GM06990 (cell line): Measurements from ENCODE around the gene PIP4K2C.
A peak's percentile ranks its signal among the peaks of the same experiment; 100 is the strongest.

ENCODE experiments used
- DNase-seq: peaks from one replicate; pipeline ENCODE4 v3.0.0-alpha.2; 2011; ENCODE audit not compliant: insufficient read length; ENCODE audit errors: extremely low read depth
- H3K27me3 ChIP-seq: replicated peaks from 2 replicates; pipeline ENCODE4 v1.6.0; 2011; ENCODE audit warnings: low read length; ENCODE audit not compliant: control insufficient read depth, insufficient read depth
- H3K36me3 ChIP-seq: 2 replicates; pipeline ENCODE4 v1.5.1; 2011; ENCODE audit warnings: low read length; ENCODE audit not compliant: control insufficient read depth, insufficient read depth
- H3K4me3 ChIP-seq: replicated peaks from 2 replicates; pipeline ENCODE4 v1.5.1; 2011; ENCODE audit warnings: low read depth, mild to moderate bottlenecking, control low read depth, low read length
- CTCF ChIP-seq: IDR thresholded peaks from 2 replicates; pipeline ENCODE4 v1.5.1; 2011; ENCODE audit warnings: low read length, control low read depth, mild to moderate bottlenecking, inconsistent platforms; ENCODE audit not compliant: insufficient read depth, poor library complexity, severe bottlenecking

Gene PIP4K2C

GRCh38 chr12:57547288-57548012 is 43.5 kb upstream of the PIP4K2C start:
- TF ChIP-seq CTCF, result no peak
- no peak for DNase-seq
- Histone ChIP-seq H3K27me3 (no peaks in the 10 kb centered on the region), H3K36me3 (peaks cover 3% of the 10 kb centered on the region), H3K4me3 (peak overlapping the region; percentile 90)

- H3K4me3 ChIP-seq, result no peak overlapping the region
- no peaks in the 10 kb centered on the region for H3K27me3 ChIP-seq
- no peak for DNase-seq
- TF ChIP-seq CTCF, result no peak
- peaks cover 3% of the 10 kb centered on the region for H3K36me3 ChIP-seq
Observed at GRCh38 chr12:57548013-57548315, 43.0 kb upstream of the PIP4K2C start.

DNA sequence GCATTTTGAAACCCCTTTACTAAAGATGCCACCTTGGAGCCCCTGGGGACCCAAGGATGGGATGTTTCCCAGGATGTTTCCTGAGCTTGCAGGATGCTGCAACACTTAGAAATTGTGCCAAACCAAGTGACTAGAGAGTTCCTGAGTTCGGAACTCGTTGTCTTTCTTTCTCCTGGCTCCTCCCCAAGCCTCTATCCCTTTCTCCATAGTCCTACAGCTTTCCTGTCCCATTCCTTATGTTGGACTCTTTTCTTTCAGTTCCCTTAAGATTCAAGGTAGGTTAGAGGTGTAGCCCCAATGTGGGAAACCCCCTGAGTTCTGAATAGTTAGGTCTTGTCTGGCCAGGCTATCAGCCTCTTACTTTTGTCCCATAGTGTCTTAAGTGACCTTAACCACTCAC is 42.5 kb upstream of the PIP4K2C start:
- no peak overlapping the region for H3K4me3 ChIP-seq
- H3K36me3 ChIP-seq, result peaks cover 3% of the 10 kb centered on the region
- no peak for DNase-seq
- no peaks in the 10 kb centered on the region for H3K27me3 ChIP-seq
- no peak for TF ChIP-seq CTCF

DNA sequence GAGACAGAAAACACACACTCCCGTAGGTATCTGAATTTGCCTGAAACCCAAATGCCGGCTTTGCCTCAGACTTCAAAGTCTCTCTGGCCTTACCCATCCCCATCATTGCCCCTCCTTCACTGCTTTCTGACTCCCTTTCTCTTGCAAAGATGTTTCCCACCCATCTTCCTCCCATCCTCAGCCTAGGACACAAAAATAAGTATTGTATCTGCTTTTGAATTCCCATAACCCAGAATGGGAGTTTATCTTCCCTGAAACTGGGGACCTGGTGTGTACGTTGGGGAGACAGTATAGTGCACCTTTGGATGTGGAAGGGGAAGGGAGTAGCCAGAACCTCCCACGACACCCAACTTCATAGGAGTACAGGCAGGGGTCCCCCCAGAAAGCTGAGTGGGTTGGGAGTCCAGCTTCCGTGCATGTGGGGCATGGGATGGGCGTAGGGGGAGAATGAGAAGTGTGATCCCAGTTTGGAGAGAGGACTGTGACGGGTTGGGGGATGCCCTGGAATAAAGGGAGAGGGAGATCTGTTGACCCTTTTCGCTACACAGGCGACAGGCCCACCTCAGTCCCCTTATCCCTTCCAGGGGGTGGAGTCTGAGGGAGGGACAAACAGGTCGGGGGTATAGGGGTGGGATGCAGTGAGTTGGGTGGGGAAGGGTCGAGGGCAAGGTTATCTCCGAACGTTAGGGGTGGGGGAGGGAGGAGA is 41.6 kb upstream of the PIP4K2C start:
- Histone ChIP-seq H3K27me3 (no peaks in the 10 kb centered on the region), H3K4me3 (peak overlapping the region; percentile 55), H3K36me3 (peaks cover 3% of the 10 kb centered on the region)
- DNase-seq, result no peak
- TF ChIP-seq CTCF, result no peak

- H3K4me3 ChIP-seq, result peak within 1 kb of the TSS; percentile 55
- peak; percentile 61 for DNase-seq
- H3K27me3 ChIP-seq, result no peaks in the 10 kb centered on the region
- H3K36me3 ChIP-seq, result no peaks in the 10 kb centered on the region
- no peak for TF ChIP-seq CTCF
Observed at GRCh38 chr12:57549909-57550640, 40.9 kb upstream of the PIP4K2C start, which contains the start of gene KIF5A. Gene KIF5A (plus strand): TSS chr12:57550044. CDS start chr12:57550272, 228 bp downstream.
